ENCODE data around the gene SPATA32.

GRCh38 chr17:45264430-45264829 is 2.5 kb upstream of the SPATA32 start:
- TF ChIP-seq CTCF (IDR thresholded peaks at IDR 0.05) (no peak), POLR2AphosphoS5 (IDR thresholded peaks at IDR 0.05) (no peak), POLR2A (IDR thresholded peaks at IDR 0.05) (no peak)

Measured in sigmoid colon (tissue), 4 donors.